Upper lobe of right lung (tissue), 1 donor: ENCODE data around the gene NAXE. TPM values are rescaled to one million over a fixed set of nuclear protein-coding genes. Genes with fewer than 3 reads are reported as not detected.
A peak's percentile ranks its signal among the peaks of the same experiment; 100 is the strongest.

Experiments used
- ATAC-seq: fragments of 200-7000 bp; cut with Tn5 transposase; one replicate; pipeline ENCODE4 v1.9.1; 2020; ENCODE audit warnings: mild to moderate bottlenecking, moderate library complexity
- DNase-seq: peaks from one replicate; pipeline ENCODE4 v3.0.0-alpha.2; 2020
- H3K27ac ChIP-seq: fragments of 200-600 bp; one replicate; pipeline ENCODE4 v1.8.0; 2022
- H3K27me3 ChIP-seq: fragments of 200-600 bp; one replicate; pipeline ENCODE4 v1.8.0; 2022; ENCODE audit warnings: mild to moderate bottlenecking
- H3K36me3 ChIP-seq: fragments of 200-600 bp; one replicate; pipeline ENCODE4 v1.8.0; 2022
- H3K4me1 ChIP-seq: fragments of 200-600 bp; one replicate; pipeline ENCODE4 v1.8.0; 2022
- H3K4me3 ChIP-seq: fragments of 200-600 bp; one replicate; pipeline ENCODE4 v1.8.0; 2022; ENCODE audit warnings: mild to moderate bottlenecking
- H3K9me3 ChIP-seq: fragments of 200-600 bp; one replicate; pipeline ENCODE4 v1.8.0; 2022
- intact Hi-C: fragments of 100-400 bp; cut with DNase I; formaldehyde crosslinking; loops from one replicate; pipeline ENCODE4 v1.11.0; 2022
- total RNA-seq: library from RNA; stranded (reverse); fragmentation: NEBNext Ultra II Directional; extraction: Animal tissue kit (Norgen Biotek cat#: 25700); gene quantifications from one replicate; pipeline ENCODE4 v1.2.1, GENCODE V29; 2021
- TF ChIP-seq, protein P1 (sequence below): fragments of 200-600 bp; IDR thresholded peaks from one replicate; pipeline ENCODE4 v1.8.0; 2022; ENCODE audit warnings: antibody characterized with exemption
- donor health status: DM: no; HTN: yes; CAD: no; lungs with severe emphysema.

NAXE gene
- total RNA-seq, 1 donor from 2014 or later = 69.2 TPM

DNA sequence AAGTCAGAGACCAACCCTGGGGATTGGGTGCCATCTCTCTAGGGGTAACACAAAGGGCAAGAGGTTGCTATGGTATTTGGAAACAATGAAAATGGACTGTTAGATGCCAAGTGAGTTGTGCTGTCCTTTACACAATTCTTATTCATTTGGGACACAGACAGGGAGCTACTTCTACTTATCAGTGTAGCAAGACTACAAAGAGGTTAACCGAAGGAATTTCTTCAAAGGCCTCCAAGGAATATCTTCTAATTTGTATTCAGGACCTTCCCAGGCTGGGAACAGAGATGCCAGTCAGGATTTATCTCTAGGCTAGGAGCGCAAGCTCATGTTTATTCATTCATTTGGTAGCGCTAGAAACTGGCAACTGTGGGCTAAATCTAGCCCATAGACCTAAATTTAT lies 2.6 kb downstream of the NAXE start:
- H3K4me1 ChIP-seq = peaks cover 12% of the 10 kb centered on the region
- DNase-seq (no peak), ATAC-seq (no peak)
- H3K27ac ChIP-seq = no peak overlapping the region
- H3K27me3 ChIP-seq = no peaks in the 10 kb centered on the region
- no peaks in the 10 kb centered on the region for H3K9me3 ChIP-seq
- TF ChIP-seq, protein P1, sequence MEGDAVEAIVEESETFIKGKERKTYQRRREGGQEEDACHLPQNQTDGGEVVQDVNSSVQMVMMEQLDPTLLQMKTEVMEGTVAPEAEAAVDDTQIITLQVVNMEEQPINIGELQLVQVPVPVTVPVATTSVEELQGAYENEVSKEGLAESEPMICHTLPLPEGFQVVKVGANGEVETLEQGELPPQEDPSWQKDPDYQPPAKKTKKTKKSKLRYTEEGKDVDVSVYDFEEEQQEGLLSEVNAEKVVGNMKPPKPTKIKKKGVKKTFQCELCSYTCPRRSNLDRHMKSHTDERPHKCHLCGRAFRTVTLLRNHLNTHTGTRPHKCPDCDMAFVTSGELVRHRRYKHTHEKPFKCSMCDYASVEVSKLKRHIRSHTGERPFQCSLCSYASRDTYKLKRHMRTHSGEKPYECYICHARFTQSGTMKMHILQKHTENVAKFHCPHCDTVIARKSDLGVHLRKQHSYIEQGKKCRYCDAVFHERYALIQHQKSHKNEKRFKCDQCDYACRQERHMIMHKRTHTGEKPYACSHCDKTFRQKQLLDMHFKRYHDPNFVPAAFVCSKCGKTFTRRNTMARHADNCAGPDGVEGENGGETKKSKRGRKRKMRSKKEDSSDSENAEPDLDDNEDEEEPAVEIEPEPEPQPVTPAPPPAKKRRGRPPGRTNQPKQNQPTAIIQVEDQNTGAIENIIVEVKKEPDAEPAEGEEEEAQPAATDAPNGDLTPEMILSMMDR = no peak
- H3K36me3 ChIP-seq = peaks cover 55% of the 10 kb centered on the region
- H3K4me3 ChIP-seq = no peak overlapping the region
- intact Hi-C loops = no loop called here

DNA sequence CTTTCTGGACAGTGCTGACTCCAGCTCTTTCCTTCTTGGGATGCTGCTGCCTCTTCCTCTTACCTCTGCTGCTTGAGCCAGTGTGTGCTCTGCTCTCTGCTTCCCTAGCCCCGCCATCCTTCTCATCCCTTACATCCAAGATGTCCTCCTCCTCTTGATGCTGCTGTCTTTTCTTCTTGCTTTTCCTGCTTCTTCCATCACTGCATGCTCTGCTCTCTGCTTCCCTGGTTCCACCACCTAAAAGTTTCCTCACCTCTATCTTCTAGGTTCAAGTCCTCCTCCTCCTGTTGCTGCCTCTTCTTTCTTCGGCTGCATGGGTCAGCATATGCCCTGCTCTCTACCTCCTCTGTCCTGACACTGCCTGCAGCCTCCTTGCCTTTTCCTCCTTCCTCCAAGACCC lies 3.4 kb downstream of the NAXE start:
- Histone ChIP-seq H3K27me3 (no peaks in the 10 kb centered on the region), H3K9me3 (no peaks in the 10 kb centered on the region), H3K4me1 (peaks cover 18% of the 10 kb centered on the region), H3K36me3 (peaks cover 55% of the 10 kb centered on the region), H3K4me3 (no peak overlapping the region), H3K27ac (no peak overlapping the region)
- ATAC-seq = no peak
- DNase-seq = no peak
- TF ChIP-seq, protein P1 = no peak
- intact Hi-C loops = no loop called here

DNA sequence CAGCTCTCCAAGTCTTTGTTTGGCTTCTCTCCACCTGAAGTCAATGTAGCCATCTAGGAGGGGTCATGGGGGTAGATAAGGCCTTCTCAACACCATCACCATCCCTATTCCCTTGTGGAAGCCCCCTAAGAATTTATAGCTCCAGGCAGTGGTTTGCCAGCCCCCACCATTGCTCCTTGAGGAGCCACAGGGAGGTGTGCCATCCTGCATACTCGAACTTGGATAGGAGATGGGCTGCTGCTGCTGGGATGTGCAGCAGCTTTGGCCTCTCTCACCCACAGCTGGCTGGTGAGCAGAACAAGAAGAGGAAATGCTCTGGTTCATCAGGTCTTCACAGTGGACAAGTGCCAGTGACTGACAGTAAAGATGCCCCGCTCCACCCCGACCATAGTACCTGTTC lies 4.8 kb downstream of the NAXE start:
- Histone ChIP-seq H3K36me3 (peaks cover 55% of the 10 kb centered on the region), H3K27ac (no peak overlapping the region), H3K27me3 (no peaks in the 10 kb centered on the region), H3K4me1 (peaks cover 23% of the 10 kb centered on the region), H3K9me3 (no peaks in the 10 kb centered on the region), H3K4me3 (no peak overlapping the region)
- ATAC-seq (no peak), DNase-seq (no peak)
- TF ChIP-seq, protein P1 = no peak
- intact Hi-C loops = no loop called here

DNA sequence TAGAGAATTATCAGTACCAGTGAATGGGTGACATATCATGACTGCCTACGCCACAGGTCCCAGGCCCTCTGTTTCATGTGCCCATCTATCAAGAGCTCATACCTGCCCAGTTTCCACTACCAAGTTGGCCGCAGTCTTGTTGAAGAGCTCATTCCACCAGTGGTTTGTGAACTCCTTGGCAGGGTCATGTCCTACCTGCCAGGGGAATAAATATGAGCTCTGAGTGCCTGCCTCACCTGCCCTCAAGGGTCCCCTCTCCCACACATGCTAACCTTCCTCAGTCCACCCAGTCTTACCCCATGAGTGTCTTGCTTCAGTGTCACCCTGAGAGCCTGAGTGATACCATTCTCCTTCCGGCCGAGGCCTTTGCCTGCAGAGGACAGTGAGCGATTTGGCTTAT lies 6.5 kb downstream of the NAXE start:
- Histone ChIP-seq H3K36me3 (peaks cover 50% of the 10 kb centered on the region), H3K27me3 (no peaks in the 10 kb centered on the region), H3K4me1 (peaks cover 22% of the 10 kb centered on the region), H3K4me3 (no peak overlapping the region), H3K27ac (no peak overlapping the region), H3K9me3 (no peaks in the 10 kb centered on the region)
- intact Hi-C loops = no loop called here
- TF ChIP-seq, protein P1 = no peak
- no peak for ATAC-seq
- no peak for DNase-seq

DNA sequence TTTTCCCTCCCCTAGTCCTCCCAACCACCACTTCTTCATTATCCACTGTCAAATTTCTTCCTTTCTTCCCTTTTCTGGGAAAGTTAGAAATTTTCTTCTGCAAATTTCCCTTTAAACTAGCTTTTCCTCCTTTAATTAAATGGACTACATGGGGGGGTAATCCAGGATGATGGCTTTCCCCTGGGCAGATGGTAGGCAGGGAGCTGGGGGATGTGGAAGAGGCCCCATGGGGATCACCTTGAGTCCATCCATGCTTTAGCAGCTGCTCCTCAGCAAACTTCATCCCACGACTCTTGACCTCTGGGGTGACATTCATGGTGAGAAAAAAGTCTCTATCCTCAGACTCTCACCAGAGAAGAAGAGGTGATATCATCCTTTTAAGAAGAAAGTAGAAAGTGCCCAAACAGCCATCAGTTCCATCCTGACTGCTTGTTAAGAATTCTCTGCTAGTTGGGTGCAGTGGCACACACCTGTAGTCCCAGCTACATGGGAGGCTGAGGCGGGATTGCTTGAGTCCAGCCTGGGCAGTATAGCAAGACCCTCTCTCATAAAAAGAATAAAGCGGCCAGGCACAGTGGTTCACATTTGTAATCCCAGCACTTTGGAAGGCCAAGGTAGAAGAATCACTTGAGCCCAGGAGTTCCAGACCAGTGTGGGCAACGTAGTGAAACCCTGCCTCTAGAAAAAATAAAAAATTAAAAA lies 7.3 kb downstream of the NAXE start:
- ATAC-seq (no peak), DNase-seq (peak; percentile 17)
- H3K27me3 ChIP-seq = no peaks in the 10 kb centered on the region
- peaks cover 46% of the 10 kb centered on the region for H3K36me3 ChIP-seq
- TF ChIP-seq, protein P1 = no peak
- H3K27ac ChIP-seq = no peak overlapping the region
- no peak overlapping the region for H3K4me3 ChIP-seq
- intact Hi-C loops = no loop called here
- peaks cover 22% of the 10 kb centered on the region for H3K4me1 ChIP-seq
- H3K9me3 ChIP-seq = no peaks in the 10 kb centered on the region

DNA sequence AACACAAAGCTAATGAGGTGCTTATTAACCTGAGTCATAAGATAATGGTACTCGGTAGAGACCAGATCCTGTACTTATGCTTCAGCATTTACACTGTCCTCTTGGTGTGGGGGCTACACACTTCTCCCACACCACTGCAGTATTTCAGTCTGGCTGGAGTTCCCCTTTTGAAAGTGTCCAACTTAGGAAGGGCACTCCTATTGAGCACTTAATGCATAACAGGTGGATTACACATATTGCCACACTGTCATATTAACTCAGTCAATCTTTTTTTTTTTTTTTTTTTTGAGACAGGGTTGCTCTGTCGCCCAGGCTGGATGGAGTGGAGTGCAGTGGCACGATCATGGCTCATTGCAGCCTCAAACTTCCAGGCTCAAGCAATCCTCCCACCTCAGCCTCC lies 8.2 kb downstream of the NAXE start:
- TF ChIP-seq, protein P1 = peak; percentile 12
- Histone ChIP-seq H3K27ac (no peak overlapping the region), H3K4me3 (no peak overlapping the region), H3K27me3 (no peaks in the 10 kb centered on the region), H3K36me3 (peaks cover 38% of the 10 kb centered on the region), H3K4me1 (peaks cover 22% of the 10 kb centered on the region), H3K9me3 (no peaks in the 10 kb centered on the region)
- intact Hi-C loops = no loop called here
- DNase-seq = no peak
- ATAC-seq = peak; percentile 29
